Fibroblast of villous mesenchyme (primary cell): Measurements from ENCODE around the gene LRRC8D. TPM values are rescaled to one million over a fixed set of nuclear protein-coding genes. Genes with fewer than 3 reads are reported as not detected.
"Not testable (repeated sequence)": the region's sequence is repeated elsewhere in the genome, so short reads cannot be mapped to it uniquely, and the experiment has no call there.

ENCODE experiments used
- DNase-seq: peaks from one replicate; pipeline ENCODE4 v3.0.0-alpha.2; 2010; ENCODE audit warnings: low read depth
- H3K4me3 ChIP-seq: 2 replicates; pipeline ENCODE4 v1.5.1; 2011; ENCODE audit warnings: low read depth, mild to moderate bottlenecking, low read length
- total RNA-seq: library from RNA; depleted of rRNA; stranded (reverse); fragments of >200 nt; gene quantifications from 2 replicates; pipeline ENCODE4 v1.2.3, GENCODE V29; 2012
- TF ChIP-seq, protein P1 (sequence below): IDR thresholded peaks from 2 replicates; pipeline ENCODE4 v1.5.1; 2012; ENCODE audit warnings: low read depth, mild to moderate bottlenecking, low read length; ENCODE audit not compliant: insufficient read depth

LRRC8D gene
- total RNA-seq, 1 donor, result 58.7 TPM

- H3K4me3 ChIP-seq, result no peak overlapping the region
- TF ChIP-seq, protein P1, sequence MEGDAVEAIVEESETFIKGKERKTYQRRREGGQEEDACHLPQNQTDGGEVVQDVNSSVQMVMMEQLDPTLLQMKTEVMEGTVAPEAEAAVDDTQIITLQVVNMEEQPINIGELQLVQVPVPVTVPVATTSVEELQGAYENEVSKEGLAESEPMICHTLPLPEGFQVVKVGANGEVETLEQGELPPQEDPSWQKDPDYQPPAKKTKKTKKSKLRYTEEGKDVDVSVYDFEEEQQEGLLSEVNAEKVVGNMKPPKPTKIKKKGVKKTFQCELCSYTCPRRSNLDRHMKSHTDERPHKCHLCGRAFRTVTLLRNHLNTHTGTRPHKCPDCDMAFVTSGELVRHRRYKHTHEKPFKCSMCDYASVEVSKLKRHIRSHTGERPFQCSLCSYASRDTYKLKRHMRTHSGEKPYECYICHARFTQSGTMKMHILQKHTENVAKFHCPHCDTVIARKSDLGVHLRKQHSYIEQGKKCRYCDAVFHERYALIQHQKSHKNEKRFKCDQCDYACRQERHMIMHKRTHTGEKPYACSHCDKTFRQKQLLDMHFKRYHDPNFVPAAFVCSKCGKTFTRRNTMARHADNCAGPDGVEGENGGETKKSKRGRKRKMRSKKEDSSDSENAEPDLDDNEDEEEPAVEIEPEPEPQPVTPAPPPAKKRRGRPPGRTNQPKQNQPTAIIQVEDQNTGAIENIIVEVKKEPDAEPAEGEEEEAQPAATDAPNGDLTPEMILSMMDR, result no peak
- no peak for DNase-seq
Measured at GRCh38 chr1:89786628-89787214, 34.1 kb upstream of the LRRC8D start.

GRCh38 chr1:89790592-89790991 is 30.2 kb upstream of the LRRC8D start:
- TF ChIP-seq, protein P1, result no peak
- no peak for DNase-seq
- H3K4me3 ChIP-seq, result no peak overlapping the region

DNA sequence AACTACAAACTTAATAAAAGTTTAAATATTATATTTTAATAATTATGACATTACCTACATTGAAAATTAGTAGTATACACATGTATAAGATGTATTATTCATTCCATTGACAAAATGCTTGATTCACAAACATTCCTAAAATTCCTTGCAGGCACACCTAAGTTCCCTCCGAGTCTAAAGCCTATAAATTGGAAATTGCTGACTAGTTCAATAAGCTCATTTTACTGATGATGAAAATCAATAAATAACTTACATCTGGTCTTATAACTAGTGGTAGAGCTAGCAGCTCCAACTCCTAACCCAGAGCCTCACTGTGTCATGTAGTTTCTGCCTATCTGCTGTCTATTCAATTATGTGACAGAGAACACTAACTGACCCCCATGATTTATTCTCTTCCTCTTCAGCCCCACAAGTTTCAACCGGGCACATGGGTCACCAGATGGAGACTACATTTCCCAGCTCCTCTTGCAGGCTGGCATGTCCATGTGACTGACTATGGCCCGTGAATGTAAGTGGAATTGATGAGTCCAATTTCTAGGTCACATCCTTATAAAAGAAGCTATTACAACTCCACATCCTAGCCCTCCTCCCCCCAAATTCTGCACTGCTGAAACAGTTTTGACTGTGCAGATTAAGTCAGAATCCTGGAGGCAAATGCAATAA is 29.6 kb upstream of the LRRC8D start:
- TF ChIP-seq, protein P1, result no peak

GRCh38 chr1:89794406-89794805 is 26.4 kb upstream of the LRRC8D start:
- no peak for DNase-seq
- no peak overlapping the region for H3K4me3 ChIP-seq
- TF ChIP-seq, protein P1, result no peak

More for the DNA sequence above, 29.6 kb upstream of the LRRC8D start:
- no peak for DNase-seq
- H3K4me3 ChIP-seq, result no peak overlapping the region

- not testable (repeated sequence) for H3K4me3 ChIP-seq, DNase-seq
Measured at GRCh38 chr1:89795571-89795970, 25.3 kb upstream of the LRRC8D start.

GRCh38 chr1:89797876-89798275 is 23.0 kb upstream of the LRRC8D start:
- not testable (repeated sequence) for DNase-seq, H3K4me3 ChIP-seq

DNA sequence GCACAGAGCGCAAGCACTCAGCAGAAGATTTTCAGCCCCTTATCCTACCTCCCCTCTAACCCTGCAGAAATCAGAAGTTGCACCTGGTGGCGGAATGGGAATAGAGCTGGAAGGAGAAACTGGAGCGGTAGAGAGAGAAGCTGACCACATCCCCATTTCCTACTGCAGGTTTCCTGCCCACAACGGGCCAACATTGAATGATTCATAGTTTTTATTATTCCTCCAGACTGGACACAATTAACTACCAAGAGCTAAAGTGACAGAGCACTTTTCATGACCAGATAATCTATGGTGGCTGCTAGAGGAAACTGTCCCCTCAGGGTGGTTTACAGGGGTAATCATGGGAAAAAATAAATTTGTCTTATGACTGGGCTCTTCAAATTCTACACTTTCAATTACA is 21.3 kb upstream of the LRRC8D start:
- H3K4me3 ChIP-seq, result no peak overlapping the region
- DNase-seq, result no peak
- TF ChIP-seq, protein P1, result no peak
